HCT116 (cell line): ENCODE measurements around the gene GNG12. TPM values are rescaled to one million over a fixed set of nuclear protein-coding genes. Genes with fewer than 3 reads are reported as not detected.

Source experiments
- ATAC-seq: fragments of 200-7000 bp; cut with Tn5 transposase; 2 replicates; pipeline ENCODE4 v1.9.1; 2020; ENCODE audit warnings: mild to moderate bottlenecking, moderate library complexity
- BruUV-seq: library from RNA; stranded (reverse); fragments of 400-500 nt; replicated peaks from 2 replicates; lab custom pipeline; 2021; lab: Mats Ljungman, UMichigan
- CTCF ChIA-PET: fragments of 300-600 bp; sonication (Branson Sonifier 250); formaldehyde crosslinking; loops from one replicate; lab custom pipeline; 2021; ENCODE audit warnings: antibody characterized with exemption; lab: Charles Lee
- POLR2A ChIA-PET: fragments of 300-600, 350-600 bp; sonication (Branson Sonifier 250); formaldehyde crosslinking; loops from one replicate; lab custom pipeline; 2021; ENCODE audit warnings: antibody characterized with exemption; lab: Charles Lee
- RAD21 ChIA-PET, 2 experiments: fragments of 300-600 bp; sonication (Branson Sonifier 250); formaldehyde crosslinking; loops; one replicate each; lab custom pipeline; 2023; ENCODE audit warnings: low total read pairs in 2 of 2; ENCODE audit not compliant: uncharacterized antibody in 2 of 2, unreplicated experiment in 2 of 2, low non-redundant PET in 1 of 2; lab: Charles Lee
- DNase-seq: peaks from one replicate; pipeline ENCODE4 v3.0.0-alpha.2; 2010; ENCODE audit warnings: low read depth, low spot score
- H2AFZ ChIP-seq: fragments of 200-600 bp; shearing (Covaris generic), sonication (generic); 2 replicates; pipeline ENCODE4 v1.6.1; 2017; ENCODE audit warnings: low read depth, mixed run types, mixed read lengths, antibody characterized with exemption, low read length; ENCODE audit not compliant: poor library complexity, severe bottlenecking
- H3K27ac ChIP-seq: 2 replicates; pipeline ENCODE4 v1.5.1; 2012; ENCODE audit warnings: low read depth, low read length
- H3K27me3 ChIP-seq: fragments of 200-600 bp; sonication (generic); 2 replicates; pipeline ENCODE4 v1.6.1; 2016; ENCODE audit warnings: mixed run types, low read length, mixed read lengths; ENCODE audit not compliant: insufficient read depth
- H3K36me3 ChIP-seq, 2 experiments: fragments of 200-500 bp in 1 of 2; fragments of 200-600 bp in 1 of 2; sonication (Bioruptor generic) in 1 of 2; sonication (generic) in 1 of 2; 2 replicates each; pipeline versions ENCODE4 v1.5.1 to v1.6.1; 2014 to 2016; ENCODE audit warnings: low read length in 2 of 2, inconsistent platforms in 1 of 2, mixed read lengths in 1 of 2, mixed run types in 1 of 2; ENCODE audit not compliant: insufficient read depth in 2 of 2, control insufficient read depth in 1 of 2
- H3K4me1 ChIP-seq, 2 experiments: fragments of 200-600 bp in 1 of 2; sonication (generic) in 1 of 2; 2 replicates each; pipeline versions ENCODE4 v1.5.1 to v1.6.1; 2012 to 2017; ENCODE audit warnings: low read length in 2 of 2, inconsistent platforms in 1 of 2, mild to moderate bottlenecking in 1 of 2, mixed read lengths in 1 of 2, mixed run types in 1 of 2, moderate library complexity in 1 of 2; ENCODE audit not compliant: insufficient read depth in 2 of 2, control insufficient read depth in 1 of 2
- H3K4me2 ChIP-seq: fragments of 200-600 bp; sonication (generic); 2 replicates; pipeline ENCODE4 v1.6.1; 2017; ENCODE audit warnings: mixed run types, low read length, mixed read lengths
- H3K4me3 ChIP-seq, 2 experiments: fragments of 200-600 bp in 1 of 2; sonication (generic) in 1 of 2; replicated peaks in 1 of 2; 2 replicates each; pipeline ENCODE4 v1.5.1; 2011 to 2016; ENCODE audit warnings: low read length in 2 of 2, control low read depth in 1 of 2, low read depth in 1 of 2, mild to moderate bottlenecking in 1 of 2, mixed read lengths in 1 of 2, mixed run types in 1 of 2
- H3K79me2 ChIP-seq: fragments of 200-600 bp; sonication (generic); 2 replicates; pipeline ENCODE4 v1.6.1; 2017; ENCODE audit warnings: mild to moderate bottlenecking, mixed run types, low read length, moderate library complexity, mixed read lengths; ENCODE audit not compliant: insufficient read depth
- H3K9ac ChIP-seq: fragments of 200-600 bp; sonication (generic); 2 replicates; pipeline ENCODE4 v1.6.1; 2016; ENCODE audit warnings: low read length, mixed read lengths
- H3K9me2 ChIP-seq: fragments of 200-600 bp; sonication (generic), shearing (Covaris generic); 2 replicates; pipeline ENCODE4 v1.6.1; 2017; ENCODE audit warnings: mixed run types, mild to moderate bottlenecking, moderate library complexity; ENCODE audit not compliant: insufficient read depth
- H3K9me3 ChIP-seq, 2 experiments: fragments of 200-500 bp in 1 of 2; fragments of 200-600 bp in 1 of 2; sonication (Bioruptor generic) in 1 of 2; sonication (generic) in 1 of 2; 2 replicates each; pipeline ENCODE4 v1.6.1; 2014 to 2017; ENCODE audit warnings: low read length in 2 of 2, mixed read lengths in 2 of 2, inconsistent platforms in 1 of 2, low read depth in 1 of 2, mild to moderate bottlenecking in 1 of 2, mixed run types in 1 of 2, moderate library complexity in 1 of 2; ENCODE audit not compliant: control insufficient read depth in 1 of 2, insufficient read depth in 1 of 2
- H4K20me1 ChIP-seq: fragments of 200-600 bp; sonication (generic), shearing (Covaris generic); 2 replicates; pipeline ENCODE4 v1.6.1; 2017; ENCODE audit warnings: mixed run types, mild to moderate bottlenecking, moderate library complexity; ENCODE audit not compliant: insufficient read depth
- CEBPB ChIP-seq: IDR thresholded peaks from 2 replicates; pipeline ENCODE4 v1.6.1; 2012; ENCODE audit warnings: low read depth
- CTCF ChIP-seq, 3 experiments: fragments of 200-600 bp in 1 of 3; sonication (generic) in 1 of 3; IDR thresholded peaks in 2 of 3; conservative IDR thresholded peaks in 1 of 3; 2 replicates each; pipeline ENCODE4 v1.5.1; 2012 to 2017; ENCODE audit warnings: low read depth in 2 of 3, low read length in 2 of 3, antibody characterized with exemption in 1 of 3, borderline replicate concordance in 1 of 3, control low read depth in 1 of 3, mild to moderate bottlenecking in 1 of 3, mixed read lengths in 1 of 3, mixed run types in 1 of 3, moderate library complexity in 1 of 3; ENCODE audit not compliant: insufficient read depth in 1 of 3
- EGR1 ChIP-seq: IDR thresholded peaks from 2 replicates; pipeline ENCODE4 v1.6.1; 2012; ENCODE audit warnings: low read depth
- EZH2 ChIP-seq: fragments of 200-600 bp; sonication (generic); IDR thresholded peaks from 2 replicates; pipeline ENCODE4 v1.6.1; 2017; ENCODE audit warnings: antibody characterized with exemption, mixed run types
- FOSL1 ChIP-seq: IDR thresholded peaks from 2 replicates; pipeline ENCODE4 v1.6.1; 2012; ENCODE audit warnings: low read depth
- JUND ChIP-seq: IDR thresholded peaks from 2 replicates; pipeline ENCODE4 v1.6.1; 2012
- MAX ChIP-seq: IDR thresholded peaks from 2 replicates; pipeline ENCODE4 v1.6.1; 2012
- POLR2AphosphoS5 ChIP-seq: IDR thresholded peaks from 2 replicates; pipeline ENCODE4 v1.6.1; 2011; ENCODE audit warnings: mild to moderate bottlenecking, low read depth, low read length, moderate library complexity
- RAD21 ChIP-seq: IDR thresholded peaks from 2 replicates; pipeline ENCODE4 v1.6.1; 2012; ENCODE audit warnings: low read depth, mild to moderate bottlenecking
- YY1 ChIP-seq: IDR thresholded peaks from 2 replicates; pipeline ENCODE4 v1.6.1; 2011; ENCODE audit warnings: low read length, low read depth, moderate library complexity, mild to moderate bottlenecking; ENCODE audit not compliant: insufficient replicate concordance; ENCODE audit errors: extremely low read depth
- ZFX ChIP-seq: fragments of 450-650 bp; IDR thresholded peaks from 2 replicates; pipeline ENCODE4 v1.6.1; 2017
- ZNF274 ChIP-seq: fragments of 200-500 bp; sonication (Bioruptor generic); IDR thresholded peaks from 2 replicates; pipeline ENCODE4 v1.6.1; 2014; ENCODE audit warnings: mild to moderate bottlenecking, low read depth, low read length, inconsistent platforms
- intact Hi-C: fragments of 100-400 bp; cut with micrococcal nuclease; formaldehyde crosslinking; loops from 2 replicates; pipeline ENCODE4 v1.10.0; 2022
- total RNA-seq: library from RNA; stranded (reverse); gene quantifications from one replicate; pipeline ENCODE4 v1.2.1, GENCODE V29; 2021; ENCODE audit not compliant: unreplicated experiment

GNG12 gene
- total RNA-seq, 1 experiment from 2014 or later = 49.6 TPM

GRCh38 chr1:67721112-67721511 lies 112.2 kb downstream of the GNG12 start:
- no peak for DNase-seq
- H4K20me1 ChIP-seq = no peaks in the 10 kb centered on the region
- no peaks in the 10 kb centered on the region for H3K27me3 ChIP-seq
- no peaks in the 10 kb centered on the region for H3K9me3 ChIP-seq
- no peaks in the 10 kb centered on the region for H3K79me2 ChIP-seq
- no TSS peak for BruUV-seq
- intact Hi-C loops = no loop called here
- CTCF ChIA-PET = interaction anchor here (1.7 kb wide), 1 partner anchor 20 kb away, joined by 5 read pairs; no protein-coding TSS in a partner anchor
- no peak overlapping the region for H2AFZ ChIP-seq
- TF ChIP-seq MAX = no peak
- no peak for TF ChIP-seq JUND
- no peak for TF ChIP-seq EZH2
- no peak for TF ChIP-seq RAD21
- no peak for TF ChIP-seq POLR2AphosphoS5
- no peak for TF ChIP-seq ZFX
- peaks cover 50 to 77% of the 10 kb centered on the region in 2 experiments for H3K4me1 ChIP-seq
- no peak overlapping the region for H3K9ac ChIP-seq
- H3K9me2 ChIP-seq = no peaks in the 10 kb centered on the region
- POLR2A ChIA-PET = interaction anchor here (1.4 kb wide), 1 partner anchor 37 kb away, joined by 4 read pairs; the partner anchor contains the start of gene GADD45A
- no peak overlapping the region for H3K4me3 ChIP-seq
- H3K36me3 ChIP-seq = no peaks in the 10 kb centered on the region
- ATAC-seq = no peak
- RAD21 ChIA-PET = no interaction called here
- no peak overlapping the region for H3K27ac ChIP-seq
- no peak overlapping the region for H3K4me2 ChIP-seq

GRCh38 chr1:67719329-67720196 lies 113.7 kb downstream of the GNG12 start:
- no peaks in the 10 kb centered on the region for H3K79me2 ChIP-seq
- no peak for TF ChIP-seq POLR2AphosphoS5
- TF ChIP-seq JUND = no peak
- no peak for TF ChIP-seq CEBPB
- TF ChIP-seq FOSL1 = no peak
- TF ChIP-seq YY1 = no peak
- TF ChIP-seq EGR1 = no peak
- no peak for TF ChIP-seq ZNF274
- TF ChIP-seq CTCF (IDR thresholded peaks at IDR 0.05 in 2 of 3, conservative IDR thresholded peaks at IDR 0.05 in 1 of 3; ENCODE audit: borderline replicate concordance in 1 of 3, insufficient read depth in 1 of 3, low read depth in 2 of 3, low read length in 2 of 3) = no peak
- TF ChIP-seq, all 23 proteins: peak for 0
- intact Hi-C loops = no loop called here
- Histone ChIP-seq H3K9ac (no peak overlapping the region), H3K27me3 (no peaks in the 10 kb centered on the region), H3K9me2 (no peaks in the 10 kb centered on the region), H2AFZ (no peak overlapping the region), H3K36me3 (no peaks in the 10 kb centered on the region), H3K4me1 (peaks cover 49 to 72% of the 10 kb centered on the region in 2 experiments), H4K20me1 (no peaks in the 10 kb centered on the region), H3K9me3 (no peaks in the 10 kb centered on the region), H3K27ac (no peak overlapping the region), H3K4me2 (no peak overlapping the region), H3K4me3 (no peak overlapping the region)
- ATAC-seq = no peak
- ChIA-PET POLR2A (interaction anchor here (0.6 to 1.4 kb wide), 2 partner anchors 34 to 35 kb away, joined by 3 to 4 read pairs; partner anchors contain the start of gene GADD45A), CTCF (interaction anchor here (1.7 kb wide), 1 partner anchor 19 kb away, joined by 5 read pairs; no protein-coding TSS in a partner anchor), RAD21 (no interaction called here)
- BruUV-seq = no TSS peak
- DNase-seq = no peak
